Trophoblast cell (in vitro differentiated cells and primary cell): ENCODE results near the gene PDIA6.
"Not testable (repeated sequence)": the region's sequence is repeated elsewhere in the genome, so short reads cannot be mapped to it uniquely, and the experiment has no call there.

Source experiments
- DNase-seq, 2 donors: peaks; one replicate each; pipeline ENCODE4 v3.0.0-alpha.2; 2016
- H2AFZ ChIP-seq: 2 replicates; pipeline ENCODE4 v1.6.1; 2013; ENCODE audit warnings: low read length, moderate library complexity, mild to moderate bottlenecking; ENCODE audit not compliant: insufficient read depth, poor library complexity
- H2AK5ac ChIP-seq: 2 replicates; pipeline ENCODE4 v1.6.1; 2013; ENCODE audit warnings: mild to moderate bottlenecking, low read length
- H2BK120ac ChIP-seq: 2 replicates; pipeline ENCODE4 v1.6.1; 2013; ENCODE audit warnings: low read length, mild to moderate bottlenecking, moderate library complexity; ENCODE audit not compliant: insufficient read depth, poor library complexity
- H2BK12ac ChIP-seq: 2 replicates; pipeline ENCODE4 v1.6.1; 2013; ENCODE audit warnings: mild to moderate bottlenecking, low read length, moderate library complexity
- H2BK5ac ChIP-seq: 2 replicates; pipeline ENCODE4 v1.6.1; 2013; ENCODE audit warnings: low read length, low read depth, moderate library complexity, mild to moderate bottlenecking; ENCODE audit not compliant: poor library complexity
- H3K14ac ChIP-seq: 2 replicates; pipeline ENCODE4 v1.6.1; 2013; ENCODE audit warnings: mild to moderate bottlenecking, low read length
- H3K18ac ChIP-seq: 2 replicates; pipeline ENCODE4 v1.6.1; 2013; ENCODE audit warnings: mild to moderate bottlenecking, low read length
- H3K23ac ChIP-seq: 2 replicates; pipeline ENCODE4 v1.6.1; 2013; ENCODE audit warnings: low read length
- H3K27ac ChIP-seq: 2 replicates; pipeline ENCODE4 v1.5.1; 2013; ENCODE audit warnings: low read depth, mild to moderate bottlenecking, inconsistent platforms, low read length, moderate library complexity
- H3K27me3 ChIP-seq: 2 replicates; pipeline ENCODE4 v1.6.1; 2013; ENCODE audit warnings: inconsistent platforms, mild to moderate bottlenecking, low read length, moderate library complexity; ENCODE audit not compliant: insufficient read depth
- H3K36me3 ChIP-seq, 2 experiments: 1 replicate in 1 of 2; 2 replicates in 1 of 2; pipeline ENCODE4 v1.6.1; 2013; ENCODE audit warnings: low read length in 2 of 2, mild to moderate bottlenecking in 2 of 2, moderate library complexity in 1 of 2; ENCODE audit not compliant: insufficient read depth in 2 of 2, control insufficient read depth in 1 of 2
- H3K4ac ChIP-seq: 2 replicates; pipeline ENCODE4 v1.6.1; 2013; ENCODE audit warnings: low read depth, mild to moderate bottlenecking, low read length, moderate library complexity
- H3K4me1 ChIP-seq, 2 experiments: 1 replicate in 1 of 2; 2 replicates in 1 of 2; pipeline ENCODE4 v1.6.1; 2013; ENCODE audit warnings: low read length in 2 of 2, mild to moderate bottlenecking in 2 of 2, moderate library complexity in 1 of 2; ENCODE audit not compliant: insufficient read depth in 2 of 2, control insufficient read depth in 1 of 2
- H3K4me2 ChIP-seq: 2 replicates; pipeline ENCODE4 v1.6.1; 2013; ENCODE audit warnings: inconsistent platforms, mild to moderate bottlenecking, low read length, moderate library complexity
- H3K4me3 ChIP-seq: 2 replicates; pipeline ENCODE4 v1.5.1; 2013; ENCODE audit warnings: mild to moderate bottlenecking, low read depth, low read length, inconsistent platforms
- H3K79me1 ChIP-seq: one replicate; pipeline ENCODE4 v1.6.1; 2013; ENCODE audit warnings: low read length
- H3K79me2 ChIP-seq: 2 replicates; pipeline ENCODE4 v1.6.1; 2013; ENCODE audit warnings: low read length, mild to moderate bottlenecking; ENCODE audit not compliant: control insufficient read depth, insufficient read depth, poor library complexity
- H3K9ac ChIP-seq: 2 replicates; pipeline ENCODE4 v1.6.1; 2013; ENCODE audit warnings: mild to moderate bottlenecking, low read length
- H3K9me3 ChIP-seq: 2 replicates; pipeline ENCODE4 v1.6.1; 2013; ENCODE audit warnings: low read depth, mild to moderate bottlenecking, control low read depth, inconsistent platforms, low read length; ENCODE audit not compliant: insufficient read depth
- H4K12ac ChIP-seq: 2 replicates; pipeline ENCODE4 v1.6.1; 2013; ENCODE audit warnings: low read depth, mild to moderate bottlenecking, low read length, moderate library complexity
- H4K8ac ChIP-seq: 2 replicates; pipeline ENCODE4 v1.6.1; 2013; ENCODE audit warnings: low read depth, mild to moderate bottlenecking, low read length, moderate library complexity
- H4K91ac ChIP-seq: one replicate; pipeline ENCODE4 v1.6.1; 2013; ENCODE audit warnings: low read depth, mild to moderate bottlenecking, low read length, moderate library complexity
- WGBS: extraction: QIAGEN DNeasy Blood & Tissue Kit; methylation state at CpG from one replicate; pipeline ENCODE4 v1.1.7; 2013; ENCODE audit warnings: missing lambda C conversion rate; ENCODE audit not compliant: insufficient read length, insufficient coverage; ENCODE audit errors: extremely low coverage; 5-methylcytosine and 5-hydroxymethylcytosine counted together

The PDIA6 gene

GRCh38 chr2:10813163-10814138 lies 866 bp upstream of the PDIA6 start:
- H2AFZ ChIP-seq = peak overlapping the region; percentile 84
- peak overlapping the region; percentile 58 for H4K91ac ChIP-seq
- H3K4me1 ChIP-seq = peaks cover 6 to 13% of the 10 kb centered on the region in 2 experiments
- H4K12ac ChIP-seq = peak overlapping the region; percentile 95
- H3K9me3 ChIP-seq, H2BK120ac ChIP-seq, H3K23ac ChIP-seq, H2BK5ac ChIP-seq, H3K36me3 ChIP-seq, H3K27ac ChIP-seq, H2AK5ac ChIP-seq, H3K27me3 ChIP-seq, H3K14ac ChIP-seq: not testable (repeated sequence)
- peak overlapping the region; percentile 25 for H3K18ac ChIP-seq
- DNase-seq = peak in 1 of 2 donors; percentile 47
- peak overlapping the region; percentile 81 for H3K4me3 ChIP-seq
- peak overlapping the region; percentile 41 for H4K8ac ChIP-seq
- peak overlapping the region; percentile 27 for H2BK12ac ChIP-seq
- peak overlapping the region; percentile 92 for H3K4me2 ChIP-seq
- peaks cover 19% of the 10 kb centered on the region for H3K79me2 ChIP-seq
- peak overlapping the region; percentile 74 for H3K9ac ChIP-seq
- H3K79me1 ChIP-seq = peaks cover 10% of the 10 kb centered on the region
- no CpG with 5 or more reads among the region's 37 CpGs for WGBS
- peak overlapping the region; percentile 64 for H3K4ac ChIP-seq

- H3K4me2 ChIP-seq = peak overlapping the region; percentile 84
- H3K79me1 ChIP-seq = peaks cover 10% of the 10 kb centered on the region
- H2AFZ ChIP-seq = no peak overlapping the region
- peaks cover 2 to 5% of the 10 kb centered on the region in 2 experiments for H3K36me3 ChIP-seq
- no peak overlapping the region for H4K91ac ChIP-seq
- no peak overlapping the region for H2AK5ac ChIP-seq
- no peak overlapping the region for H3K18ac ChIP-seq
- H3K23ac ChIP-seq = no peak overlapping the region
- no peak overlapping the region for H4K12ac ChIP-seq
- no peak overlapping the region for H4K8ac ChIP-seq
- peak overlapping the region; percentile 82 for H3K27ac ChIP-seq
- H3K4me1 ChIP-seq = peaks cover 6 to 13% of the 10 kb centered on the region in 2 experiments
- H2BK12ac ChIP-seq = no peak overlapping the region
- no peak overlapping the region for H2BK120ac ChIP-seq
- no peaks in the 10 kb centered on the region for H3K9me3 ChIP-seq
- H3K79me2 ChIP-seq = peaks cover 22% of the 10 kb centered on the region
- peak in 1 of 2 donors; percentile 12 for DNase-seq
- peak overlapping the region; percentile 95 for H3K4me3 ChIP-seq
- no CpG with 5 or more reads among the region's 14 CpGs for WGBS
- H2BK5ac ChIP-seq = peak overlapping the region; percentile 35
- H3K27me3 ChIP-seq = no peaks in the 10 kb centered on the region
- H3K14ac ChIP-seq = peak overlapping the region; percentile 50
- H3K4ac ChIP-seq = peak overlapping the region; percentile 97
- peak overlapping the region; percentile 87 for H3K9ac ChIP-seq
These were observed 1.1 kb downstream of the PDIA6 start for GRCh38 chr2:10811517-10811916.

GRCh38 chr2:10810202-10811161 lies 2.1 kb downstream of the PDIA6 start:
- Histone ChIP-seq H3K4me1 (peaks cover 6 to 13% of the 10 kb centered on the region in 2 experiments), H4K12ac (no peak overlapping the region), H3K4ac (peak overlapping the region; percentile 60), H3K36me3 (peaks cover 2 to 8% of the 10 kb centered on the region in 2 experiments), H3K79me2 (peaks cover 26% of the 10 kb centered on the region), H2AFZ (no peak overlapping the region), H3K27me3 (no peaks in the 10 kb centered on the region), H2BK5ac (no peak overlapping the region), H3K9me3 (no peaks in the 10 kb centered on the region), H2BK12ac (no peak overlapping the region), H2AK5ac (no peak overlapping the region), H3K14ac (no peak overlapping the region), H3K4me3 (no peak overlapping the region), H3K79me1 (peaks cover 10% of the 10 kb centered on the region), H4K91ac (no peak overlapping the region), H3K27ac (no peak overlapping the region), H3K4me2 (peak overlapping the region; percentile 24), H2BK120ac (no peak overlapping the region), H3K9ac (no peak overlapping the region), H3K18ac (no peak overlapping the region), H3K23ac (no peak overlapping the region), H4K8ac (no peak overlapping the region)
- WGBS = no CpG with 5 or more reads among the region's 8 CpGs
- no peak for DNase-seq

- no CpG with 5 or more reads among the region's 3 CpGs for WGBS
- Histone ChIP-seq H3K79me1 (peaks cover 1% of the 10 kb centered on the region), H3K14ac (no peak overlapping the region)
These were observed 6.0 kb downstream of the PDIA6 start for GRCh38 chr2:10806543-10806942.

More at GRCh38 chr2:10806543-10806942, 6.0 kb downstream of the PDIA6 start:
- Histone ChIP-seq H3K36me3 (peaks cover 8 to 12% of the 10 kb centered on the region in 2 experiments), H2AK5ac (no peak overlapping the region), H3K27me3 (no peaks in the 10 kb centered on the region), H2BK120ac (no peak overlapping the region), H3K4me1 (peaks cover 0 to 7% of the 10 kb centered on the region in 2 experiments), H2AFZ (no peak overlapping the region), H3K18ac (no peak overlapping the region), H3K79me2 (peaks cover 18% of the 10 kb centered on the region), H3K9ac (no peak overlapping the region), H3K4me2 (no peak overlapping the region), H4K8ac (no peak overlapping the region), H3K4me3 (no peak overlapping the region), H3K9me3 (no peaks in the 10 kb centered on the region), H3K23ac (no peak overlapping the region), H4K91ac (no peak overlapping the region), H3K27ac (no peak overlapping the region), H2BK5ac (no peak overlapping the region), H3K4ac (no peak overlapping the region), H4K12ac (no peak overlapping the region), H2BK12ac (no peak overlapping the region)
- DNase-seq = no peak
